Stimulated activated naive CD8-positive, alpha-beta T cell treated with anti-CD3 and anti-CD28 coated beads, Interleukin-15, amount 100 ng/mL, for 72 hours (primary cell): ENCODE results near the gene E2F3.
"Not testable (repeated sequence)": the region's sequence is repeated elsewhere in the genome, so short reads cannot be mapped to it uniquely, and the experiment has no call there.

Source experiments
- ATAC-seq: fragments of 150-1000 bp; cut with Tn5 transposase; 2 replicates; pipeline ENCODE4 v1.10.0; 2021; ENCODE audit warnings: mild to moderate bottlenecking, moderate library complexity
- DNase-seq, 2 donors: peaks; one replicate each; pipeline ENCODE4 v3.0.0; 2021 to 2022
- H3K27ac Mint-ChIP-seq, 2 donors: one replicate each; pipeline ENCODE4 v1.8.0; 2022; ENCODE audit warnings: mild to moderate bottlenecking in 2 of 2, mixed read lengths in 2 of 2, moderate library complexity in 2 of 2
- H3K27me3 Mint-ChIP-seq: one replicate; pipeline ENCODE4 v1.8.0; 2022; ENCODE audit warnings: mixed read lengths
- H3K4me1 Mint-ChIP-seq: one replicate; pipeline ENCODE4 v1.8.0; 2022; ENCODE audit warnings: mild to moderate bottlenecking, mixed read lengths
- H3K4me3 Mint-ChIP-seq, 2 donors: one replicate each; pipeline ENCODE4 v1.8.0; 2022; ENCODE audit warnings: mild to moderate bottlenecking in 2 of 2, mixed read lengths in 2 of 2, moderate library complexity in 1 of 2
- H3K9me3 Mint-ChIP-seq, 2 donors: one replicate each; pipeline ENCODE4 v1.8.0; 2022; ENCODE audit warnings: mixed read lengths in 2 of 2

E2F3 gene

DNA sequence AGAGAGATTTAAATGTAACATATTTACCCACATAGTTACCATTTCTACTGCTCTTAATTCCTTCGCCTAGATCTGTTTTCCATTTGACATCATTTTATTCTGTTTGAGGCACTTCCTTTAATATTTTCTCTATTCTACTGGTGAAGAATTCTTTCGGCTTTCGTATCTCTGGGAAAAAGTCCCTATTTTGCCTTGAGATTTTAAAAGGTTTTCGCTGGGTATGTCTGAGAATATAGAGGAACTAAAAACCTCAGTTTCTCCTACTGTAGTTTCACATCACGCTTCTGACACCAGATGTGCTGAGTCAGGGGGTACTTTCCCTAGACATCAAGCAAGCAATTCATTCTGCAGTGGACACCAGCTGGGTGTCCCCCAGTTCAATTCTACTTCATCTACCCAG, 61.7 kb downstream of the E2F3 start:
- ATAC-seq (no peak), DNase-seq (no peak)
- Mint-ChIP-seq H3K4me1 (peaks cover 29% of the 10 kb centered on the region), H3K27me3 (no peaks in the 10 kb centered on the region), H3K4me3 (no peak overlapping the region), H3K27ac (no peak overlapping the region), H3K9me3 (peaks cover 5 to 7% of the 10 kb centered on the region in 2 donors)

DNA sequence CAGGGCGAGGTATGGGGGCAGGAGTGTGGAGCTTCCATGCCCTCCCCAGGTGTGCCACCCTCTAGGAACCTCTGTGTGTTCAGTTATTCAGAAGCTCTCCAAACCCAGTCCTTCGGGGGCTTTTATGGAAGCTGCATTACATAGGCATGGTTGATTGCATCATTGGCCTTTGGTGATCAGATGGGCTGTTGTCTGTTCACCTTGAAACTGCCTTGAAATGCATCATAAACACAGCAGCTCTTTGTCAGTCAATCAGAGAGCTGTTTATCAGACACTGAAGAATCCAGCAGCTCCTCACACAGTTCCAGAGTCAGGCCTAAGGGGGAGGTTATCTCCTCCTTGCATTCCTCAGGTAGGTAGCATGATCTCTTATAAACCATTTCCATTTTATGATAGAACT, 62.4 kb downstream of the E2F3 start:
- ATAC-seq (no peak), DNase-seq (no peak)
- no peaks in the 10 kb centered on the region for H3K27me3 Mint-ChIP-seq
- H3K4me1 Mint-ChIP-seq = peaks cover 29% of the 10 kb centered on the region
- peaks cover 5 to 7% of the 10 kb centered on the region in 2 donors for H3K9me3 Mint-ChIP-seq
- no peak overlapping the region for H3K4me3 Mint-ChIP-seq
- peak overlapping the region in 1 of 2 donors; percentile 33 for H3K27ac Mint-ChIP-seq

DNA sequence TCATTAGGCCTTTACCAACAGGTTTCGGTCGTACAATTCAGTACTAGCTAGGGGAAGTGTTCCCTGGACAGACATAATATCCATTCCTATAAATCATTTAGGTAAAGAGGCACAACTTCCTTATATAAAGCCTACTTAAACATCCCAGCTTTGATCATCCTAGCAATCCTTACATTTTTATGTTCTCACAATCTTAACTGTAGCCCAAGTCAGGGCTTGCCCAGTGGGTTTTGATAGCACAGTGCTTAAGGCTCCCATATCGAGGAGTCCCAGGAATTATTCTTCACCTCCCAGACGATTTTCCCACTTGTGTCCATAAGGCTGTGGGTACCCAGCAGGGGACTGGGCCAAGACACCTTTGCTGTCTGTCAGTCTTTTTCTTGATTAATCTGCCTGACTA, 63.2 kb downstream of the E2F3 start:
- DNase-seq = no peak
- Mint-ChIP-seq H3K27ac (no peak overlapping the region), H3K4me1 (peaks cover 30% of the 10 kb centered on the region), H3K4me3 (no peak overlapping the region), H3K9me3 (peaks cover 5 to 7% of the 10 kb centered on the region in 2 donors), H3K27me3 (no peaks in the 10 kb centered on the region)
- ATAC-seq = no peak

DNA sequence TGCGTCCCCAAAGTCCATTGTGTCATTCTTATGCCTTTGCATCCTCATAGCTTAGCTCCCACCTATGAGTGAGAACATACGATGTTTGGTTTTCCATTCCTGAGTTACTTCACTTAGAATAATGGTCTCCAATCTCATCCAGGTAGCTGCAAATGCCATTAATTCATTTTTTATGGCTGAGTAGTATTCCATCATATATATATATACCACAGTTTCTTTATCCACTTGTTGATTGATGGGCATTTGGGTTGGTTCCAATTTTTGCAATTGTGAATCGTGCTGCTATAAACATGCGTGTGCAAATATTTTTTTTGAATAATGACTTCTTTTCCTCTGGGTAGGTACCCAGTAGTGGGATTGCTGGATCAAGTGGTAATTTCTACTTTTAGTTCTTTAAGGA, 63.9 kb downstream of the E2F3 start:
- not testable (repeated sequence) for H3K27ac Mint-ChIP-seq, H3K4me3 Mint-ChIP-seq, DNase-seq, H3K27me3 Mint-ChIP-seq, ATAC-seq, H3K9me3 Mint-ChIP-seq
- peaks cover 35% of the 10 kb centered on the region for H3K4me1 Mint-ChIP-seq

DNA sequence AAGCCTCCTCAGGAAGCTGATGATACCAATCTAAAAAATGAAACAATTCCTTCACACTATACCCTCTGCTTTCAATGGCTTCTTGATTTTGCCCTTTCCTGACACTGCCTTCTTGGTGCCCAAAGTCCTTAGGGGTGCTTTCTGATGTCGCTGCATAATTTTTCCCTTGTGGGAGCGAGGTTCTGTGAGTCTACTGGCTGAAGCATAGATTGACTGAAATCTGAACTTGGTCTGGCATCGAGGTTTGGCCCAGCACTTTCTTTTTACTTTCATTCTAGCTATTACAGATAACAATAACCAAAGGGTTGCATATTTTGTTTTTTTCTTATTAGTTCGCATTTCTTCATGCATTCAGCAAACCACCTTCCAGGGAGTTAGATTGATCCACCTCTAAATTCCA, 65.8 kb downstream of the E2F3 start:
- DNase-seq (peak in 1 of 2 donors; percentile 22), ATAC-seq (peak; percentile 83)
- H3K27me3 Mint-ChIP-seq = no peaks in the 10 kb centered on the region
- no peak overlapping the region for H3K27ac Mint-ChIP-seq
- peak overlapping the region in 1 of 2 donors; percentile 45 for H3K4me3 Mint-ChIP-seq
- H3K4me1 Mint-ChIP-seq = peaks cover 35% of the 10 kb centered on the region
- no peaks in the 10 kb centered on the region for H3K9me3 Mint-ChIP-seq

DNA sequence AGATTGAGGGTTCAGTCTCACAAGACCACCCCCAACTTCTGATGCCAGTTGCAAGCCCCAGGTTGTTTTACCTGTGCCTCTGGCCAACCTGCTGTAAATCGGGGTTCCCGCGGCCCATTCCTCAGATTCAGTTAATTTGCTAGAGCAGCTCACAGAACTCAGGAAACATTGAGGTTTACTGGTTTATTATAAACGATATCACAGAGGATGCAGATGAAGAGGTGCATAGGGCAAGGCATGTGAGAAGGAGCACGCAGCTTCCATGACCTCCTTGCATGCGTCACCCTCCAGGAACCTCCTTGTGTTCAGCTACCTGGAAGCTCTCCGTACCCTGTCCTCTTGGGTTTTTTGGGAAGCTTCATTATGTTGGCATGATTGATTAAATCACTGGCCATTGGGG, 66.5 kb downstream of the E2F3 start:
- no peaks in the 10 kb centered on the region for H3K9me3 Mint-ChIP-seq
- no peak for ATAC-seq
- peaks cover 35% of the 10 kb centered on the region for H3K4me1 Mint-ChIP-seq
- H3K27me3 Mint-ChIP-seq = no peaks in the 10 kb centered on the region
- no peak overlapping the region for H3K27ac Mint-ChIP-seq
- H3K4me3 Mint-ChIP-seq = no peak overlapping the region
- DNase-seq = no peak

DNA sequence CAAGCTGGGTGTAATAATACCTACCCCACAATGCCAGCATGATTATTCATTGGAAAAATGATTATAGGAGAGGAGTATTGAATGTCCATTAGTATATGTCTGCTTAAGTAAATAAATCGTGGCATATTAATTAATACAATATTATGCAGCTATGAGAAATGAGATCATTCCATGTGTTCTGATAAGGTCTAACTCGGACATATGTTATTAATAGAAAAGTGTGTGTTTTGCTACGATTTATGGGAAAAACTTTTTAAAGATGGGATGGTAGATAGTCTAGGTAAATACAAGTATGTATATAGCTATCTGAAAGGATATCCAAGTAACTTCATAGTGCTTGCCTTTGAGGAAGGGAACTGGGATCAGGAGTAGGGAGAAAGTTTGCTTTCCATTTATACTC, 71.1 kb downstream of the E2F3 start:
- ATAC-seq = no peak
- H3K4me1 Mint-ChIP-seq = peaks cover 20% of the 10 kb centered on the region
- no peaks in the 10 kb centered on the region for H3K9me3 Mint-ChIP-seq
- H3K27ac Mint-ChIP-seq = no peak overlapping the region
- H3K27me3 Mint-ChIP-seq = no peaks in the 10 kb centered on the region
- H3K4me3 Mint-ChIP-seq = no peak overlapping the region
- DNase-seq = no peak

DNA sequence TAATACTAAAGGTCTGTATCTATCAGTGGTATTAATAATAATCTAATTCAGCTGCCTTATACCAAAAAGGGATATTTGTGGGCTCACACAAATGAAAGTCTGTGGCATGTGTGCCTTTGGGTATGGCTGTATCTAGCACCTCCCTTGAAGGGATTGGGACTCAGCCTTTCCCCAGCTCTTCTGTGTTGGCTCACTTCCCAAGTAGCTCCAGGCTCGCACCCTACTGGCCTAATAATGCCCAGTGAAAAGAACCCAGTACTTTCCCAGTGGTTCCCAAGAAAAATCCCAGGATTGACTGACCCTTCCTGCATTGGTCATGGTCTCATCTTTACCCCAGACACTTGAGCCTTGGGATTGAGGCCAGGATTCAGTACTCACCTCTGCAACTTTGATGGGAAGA, 71.8 kb downstream of the E2F3 start:
- DNase-seq = no peak
- ATAC-seq = no peak
- H3K4me1 Mint-ChIP-seq = peaks cover 15% of the 10 kb centered on the region
- no peaks in the 10 kb centered on the region for H3K27me3 Mint-ChIP-seq
- no peak overlapping the region for H3K27ac Mint-ChIP-seq
- H3K4me3 Mint-ChIP-seq = no peak overlapping the region
- H3K9me3 Mint-ChIP-seq = no peaks in the 10 kb centered on the region

DNA sequence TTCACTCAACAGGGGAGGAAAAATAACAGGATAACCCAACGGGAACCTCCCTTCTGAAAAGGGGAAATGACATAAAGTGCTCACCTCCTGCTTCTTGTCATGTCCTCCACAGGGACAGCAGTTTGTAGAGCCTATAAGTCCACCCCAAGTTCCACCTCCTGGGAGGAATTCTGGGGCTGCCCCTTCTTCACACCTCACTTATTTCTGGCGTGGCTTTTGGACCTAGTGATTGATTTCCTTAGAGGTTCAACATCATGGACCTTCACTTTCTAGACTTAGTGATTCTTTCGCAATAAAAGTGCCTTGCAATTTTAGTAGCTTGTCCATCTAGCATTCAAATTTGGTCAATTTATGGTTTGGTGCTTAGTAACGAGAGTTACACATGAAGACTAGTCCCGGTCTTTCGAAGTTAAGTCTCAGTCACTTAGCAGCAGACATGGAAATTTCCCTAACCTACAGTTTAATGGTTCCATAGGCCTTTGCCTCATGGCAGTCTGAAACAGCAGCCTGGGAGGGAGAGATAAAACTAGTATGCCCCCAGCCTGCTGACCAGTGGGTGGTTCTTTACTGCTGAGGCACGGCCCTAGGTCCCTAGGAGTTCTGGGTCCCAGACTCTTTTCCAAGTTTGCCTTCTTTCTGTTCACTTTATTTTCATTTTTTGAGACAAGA, 73.3 kb downstream of the E2F3 start:
- Mint-ChIP-seq H3K4me1 (peaks cover 12% of the 10 kb centered on the region), H3K4me3 (no peak overlapping the region), H3K27ac (no peak overlapping the region), H3K27me3 (no peaks in the 10 kb centered on the region), H3K9me3 (no peaks in the 10 kb centered on the region)
- DNase-seq (no peak), ATAC-seq (no peak)

DNA sequence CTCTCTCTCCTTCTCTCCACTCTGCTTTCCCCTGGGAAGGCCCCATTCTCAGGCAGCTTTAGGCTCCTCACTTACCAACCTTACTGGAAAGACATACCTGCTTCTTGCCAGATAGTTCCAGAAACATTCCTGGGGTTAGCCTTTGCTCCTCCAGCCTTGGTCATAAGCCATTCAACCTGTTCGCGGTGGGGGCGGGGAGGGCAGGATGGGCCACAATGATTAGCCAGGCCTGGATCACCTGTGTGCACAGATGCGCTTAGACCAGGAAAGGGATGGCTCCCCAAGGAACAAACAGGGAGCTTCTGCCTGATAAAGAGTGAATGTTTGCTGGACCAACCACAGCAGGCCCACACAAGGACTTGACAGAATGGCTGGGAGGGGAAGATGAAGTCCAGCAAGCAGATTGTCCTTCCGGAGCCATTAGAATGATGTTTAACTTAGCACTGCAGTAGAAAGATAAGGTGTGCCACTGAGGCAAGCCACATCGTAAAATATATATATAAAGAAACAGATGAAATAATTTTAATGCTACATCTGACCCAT, 74.9 kb downstream of the E2F3 start:
- ATAC-seq = no peak
- no peak for DNase-seq
- H3K4me3 Mint-ChIP-seq = no peak overlapping the region
- H3K27me3 Mint-ChIP-seq = no peaks in the 10 kb centered on the region
- peaks cover 17% of the 10 kb centered on the region for H3K4me1 Mint-ChIP-seq
- H3K9me3 Mint-ChIP-seq = no peaks in the 10 kb centered on the region
- H3K27ac Mint-ChIP-seq = no peak overlapping the region

DNA sequence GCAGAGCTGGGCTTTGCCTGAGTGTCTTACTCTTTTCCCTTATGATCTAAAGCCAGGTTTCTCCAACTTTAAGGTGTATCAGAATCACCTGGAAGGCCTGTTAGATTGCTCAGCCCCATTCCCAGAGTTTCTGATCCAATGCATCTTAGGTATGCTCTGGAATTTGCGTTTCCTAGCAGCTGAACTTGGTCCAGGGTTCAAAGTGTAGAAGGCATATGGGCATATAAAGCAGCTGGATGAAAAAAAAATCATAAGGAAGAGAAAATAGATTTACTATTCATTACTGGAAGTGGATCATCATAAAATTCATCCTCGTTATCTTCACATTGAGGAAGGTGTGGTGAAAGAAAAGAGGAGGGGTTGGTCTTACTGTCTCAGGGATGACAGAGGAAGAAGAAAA, 75.8 kb downstream of the E2F3 start:
- ATAC-seq (no peak), DNase-seq (no peak)
- H3K9me3 Mint-ChIP-seq = no peaks in the 10 kb centered on the region
- H3K27ac Mint-ChIP-seq = no peak overlapping the region
- H3K4me3 Mint-ChIP-seq = no peak overlapping the region
- peaks cover 18% of the 10 kb centered on the region for H3K4me1 Mint-ChIP-seq
- H3K27me3 Mint-ChIP-seq = no peaks in the 10 kb centered on the region

DNA sequence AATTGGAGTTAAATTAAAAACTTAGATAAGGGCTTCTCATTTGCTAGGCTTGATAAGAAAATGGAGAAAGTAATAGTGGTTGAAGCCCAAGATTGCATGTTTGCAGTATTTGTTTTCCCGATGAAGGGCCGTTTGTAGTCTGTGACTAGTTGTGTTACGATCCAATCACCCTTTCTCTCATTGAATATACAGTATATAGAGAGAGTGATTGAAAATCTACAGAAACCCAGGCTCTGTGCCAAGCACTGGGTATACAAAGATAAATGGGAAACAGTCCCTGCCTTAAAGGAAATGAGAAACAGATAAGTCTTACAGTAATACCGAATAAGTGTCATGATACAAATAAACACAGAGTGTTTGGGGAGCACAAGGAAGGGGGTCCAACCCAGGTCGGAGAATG, 77.4 kb downstream of the E2F3 start:
- no peaks in the 10 kb centered on the region for H3K27me3 Mint-ChIP-seq
- H3K9me3 Mint-ChIP-seq = no peaks in the 10 kb centered on the region
- no peak overlapping the region for H3K27ac Mint-ChIP-seq
- H3K4me3 Mint-ChIP-seq = no peak overlapping the region
- DNase-seq (no peak), ATAC-seq (no peak)
- H3K4me1 Mint-ChIP-seq = peaks cover 12% of the 10 kb centered on the region

DNA sequence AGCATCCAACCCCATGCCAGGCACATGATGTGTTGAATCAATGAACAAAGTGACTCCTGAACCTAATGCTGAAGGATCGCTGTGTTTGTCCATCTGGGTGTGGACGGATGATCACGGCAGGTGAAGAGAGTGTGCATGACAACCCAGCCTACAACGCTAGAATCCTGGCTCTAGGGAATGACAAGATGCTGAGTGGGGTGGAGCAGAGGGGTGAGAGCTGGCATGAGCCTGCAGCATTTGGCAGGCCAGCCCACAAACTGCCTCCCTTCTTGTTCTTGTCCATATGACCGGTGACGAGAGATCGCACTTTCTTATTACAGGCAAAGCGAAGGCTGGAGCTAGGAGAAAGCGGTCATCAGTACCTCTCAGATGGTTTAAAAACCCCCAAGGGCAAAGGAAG, 77.8 kb downstream of the E2F3 start:
- Mint-ChIP-seq H3K4me3 (no peak overlapping the region), H3K27me3 (no peaks in the 10 kb centered on the region)

DNA sequence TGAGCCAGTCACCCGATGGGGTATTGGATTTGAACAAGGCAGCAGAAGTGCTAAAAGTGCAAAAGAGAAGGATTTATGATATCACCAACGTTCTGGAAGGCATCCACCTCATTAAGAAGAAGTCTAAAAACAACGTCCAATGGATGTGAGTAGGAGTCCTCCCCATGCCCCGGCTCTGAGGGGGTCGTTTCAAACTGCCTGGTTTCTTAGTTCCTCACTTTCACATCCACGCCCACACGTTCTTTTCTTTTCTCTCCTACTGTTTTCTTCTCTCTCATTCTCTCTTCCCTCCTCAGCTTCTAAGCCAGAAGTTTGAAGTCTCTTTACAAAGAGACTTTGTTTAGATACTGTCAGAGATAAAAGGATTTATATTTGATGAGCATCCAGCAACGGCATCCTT, 79.6 kb downstream of the E2F3 start:
- H3K4me3 Mint-ChIP-seq = no peak overlapping the region
- no peak overlapping the region for H3K27ac Mint-ChIP-seq
- ATAC-seq (no peak), DNase-seq (no peak)
- no peaks in the 10 kb centered on the region for H3K27me3 Mint-ChIP-seq
- H3K4me1 Mint-ChIP-seq = peaks cover 9% of the 10 kb centered on the region
- H3K9me3 Mint-ChIP-seq = no peaks in the 10 kb centered on the region

More for the DNA sequence above, 77.8 kb downstream of the E2F3 start:
- H3K9me3 Mint-ChIP-seq = no peaks in the 10 kb centered on the region
- ATAC-seq = no peak
- peaks cover 9% of the 10 kb centered on the region for H3K4me1 Mint-ChIP-seq
- no peak overlapping the region for H3K27ac Mint-ChIP-seq
- no peak for DNase-seq

DNA sequence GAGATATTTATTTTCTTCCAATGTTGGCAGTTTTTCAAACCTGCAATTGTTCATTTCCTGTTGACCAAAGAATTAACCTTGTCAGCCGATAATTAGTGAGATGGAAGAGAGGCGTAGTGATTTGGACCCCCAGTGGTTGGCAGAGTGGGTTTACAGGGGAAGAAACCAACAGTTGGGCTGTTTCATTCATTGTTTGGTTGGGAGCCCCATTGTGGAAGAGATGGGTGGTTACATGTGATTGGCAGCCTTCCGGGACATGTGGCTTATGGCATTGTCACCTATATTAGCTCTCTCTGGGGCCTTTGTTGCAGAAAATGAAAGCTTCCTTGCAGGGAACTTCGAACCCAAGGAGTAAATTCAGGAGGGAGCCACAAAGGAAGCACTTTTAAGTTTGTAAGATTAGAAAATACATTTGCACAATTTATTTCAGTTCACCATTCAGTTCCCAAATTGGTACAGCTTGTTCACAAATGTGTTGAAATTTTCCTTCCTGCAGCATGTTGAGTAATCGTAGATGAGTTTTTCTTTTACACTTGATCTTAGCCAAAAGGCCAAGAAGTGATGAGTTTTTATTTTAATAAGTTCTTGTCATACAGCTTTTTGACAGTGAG, 82.3 kb downstream of the E2F3 start:
- Mint-ChIP-seq H3K9me3 (no peaks in the 10 kb centered on the region), H3K4me1 (peaks cover 9% of the 10 kb centered on the region), H3K4me3 (no peak overlapping the region), H3K27me3 (no peaks in the 10 kb centered on the region), H3K27ac (no peak overlapping the region)
- DNase-seq (no peak), ATAC-seq (no peak)

DNA sequence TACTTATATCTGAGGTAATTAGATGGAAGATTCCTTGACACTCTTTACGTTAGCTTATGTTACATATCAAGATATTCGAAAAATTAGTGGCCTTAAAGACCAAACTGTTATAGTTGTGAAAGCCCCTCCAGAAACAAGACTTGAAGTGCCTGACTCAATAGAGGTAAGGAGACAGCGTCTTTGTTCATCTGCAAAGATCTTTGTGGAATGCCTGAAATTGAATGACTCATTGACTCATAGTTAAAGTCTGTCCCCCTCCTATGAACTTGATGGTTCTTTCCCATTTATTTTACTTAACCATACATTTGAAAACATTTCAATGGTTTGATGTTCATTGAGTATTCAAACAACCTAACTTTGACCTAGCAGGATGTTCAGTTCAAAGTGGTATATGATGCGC, 85.0 kb downstream of the E2F3 start:
- DNase-seq (no peak), ATAC-seq (no peak)
- Mint-ChIP-seq H3K4me1 (peaks cover under 1% of the 10 kb centered on the region), H3K9me3 (no peaks in the 10 kb centered on the region), H3K4me3 (no peak overlapping the region), H3K27me3 (no peaks in the 10 kb centered on the region), H3K27ac (peak overlapping the region in 1 of 2 donors; percentile 84)
